ENCODE data around the gene HHAT.

DNA sequence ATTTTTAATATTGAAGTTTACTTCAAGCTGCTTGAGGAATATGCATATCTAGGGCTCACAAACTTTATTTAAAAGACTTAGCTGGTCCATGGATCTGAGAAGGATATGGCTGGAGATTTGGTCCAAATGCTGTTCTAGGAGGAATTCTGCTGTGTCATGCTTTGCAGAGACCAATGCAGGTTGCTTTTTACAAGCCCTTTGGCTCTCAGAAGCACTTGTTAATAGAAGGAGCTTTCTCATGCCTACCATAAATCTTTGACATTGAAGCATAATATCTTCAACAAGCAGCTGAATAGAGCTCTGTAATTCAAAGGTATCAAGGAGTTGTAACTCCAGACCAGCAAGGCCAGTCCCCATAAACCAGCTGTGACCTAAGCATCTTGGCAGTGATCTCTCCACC is 299.1 kb downstream of the HHAT start:
- TF ChIP-seq CTCF (IDR thresholded peaks at IDR 0.05; ENCODE audit: borderline replicate concordance, extremely low read depth, low read length, poor library complexity, severe bottlenecking): no peak
- TF ChIP-seq EZH2 (IDR thresholded peaks at IDR 0.05; ENCODE audit: borderline replicate concordance, low read depth, low read length, severe bottlenecking): no peak
